IPS DF 4.7 (cell line): Measurements from ENCODE around the gene COL4A1.

Experiments used
- DNase-seq: peaks from one replicate; pipeline ENCODE4 v3.0.0-alpha.2; 2013; ENCODE audit warnings: low spot score; ENCODE audit errors: extremely low read depth

COL4A1 gene

GRCh38 chr13:110341445-110342244 lies 34.7 kb upstream of the COL4A1 start:
- no peak for DNase-seq

GRCh38 chr13:110340812-110341444 lies 34.0 kb upstream of the COL4A1 start:
- DNase-seq = no peak

- no peak for DNase-seq
These were observed 33.1 kb upstream of the COL4A1 start for GRCh38 chr13:110339975-110340550.

- no peak for DNase-seq
These were observed 32.3 kb upstream of the COL4A1 start for GRCh38 chr13:110339263-110339662.

- no peak for DNase-seq
These were observed 31.6 kb upstream of the COL4A1 start for GRCh38 chr13:110338441-110339101.

GRCh38 chr13:110337247-110337646 lies 30.3 kb upstream of the COL4A1 start:
- no peak for DNase-seq

- no peak for DNase-seq
These were observed 29.7 kb upstream of the COL4A1 start for GRCh38 chr13:110336681-110337080.

GRCh38 chr13:110336108-110336507 lies 29.2 kb upstream of the COL4A1 start:
- DNase-seq = no peak

- DNase-seq = no peak
These were observed 28.0 kb upstream of the COL4A1 start for GRCh38 chr13:110334841-110335490.

- no peak for DNase-seq
These were observed 27.3 kb upstream of the COL4A1 start for GRCh38 chr13:110334256-110334655.

GRCh38 chr13:110333837-110334236 lies 26.9 kb upstream of the COL4A1 start:
- DNase-seq = no peak

GRCh38 chr13:110332750-110333149 lies 25.8 kb upstream of the COL4A1 start:
- no peak for DNase-seq

GRCh38 chr13:110331362-110331761 lies 24.4 kb upstream of the COL4A1 start:
- no peak for DNase-seq

- no peak for DNase-seq
These were observed 23.6 kb upstream of the COL4A1 start for GRCh38 chr13:110330491-110331011.

GRCh38 chr13:110329798-110330461 lies 23.0 kb upstream of the COL4A1 start:
- no peak for DNase-seq

- DNase-seq = no peak
These were observed 22.3 kb upstream of the COL4A1 start for GRCh38 chr13:110329258-110329657.

- no peak for DNase-seq
These were observed 21.6 kb upstream of the COL4A1 start for GRCh38 chr13:110328573-110328972.

GRCh38 chr13:110327051-110327721 lies 20.2 kb upstream of the COL4A1 start:
- DNase-seq = no peak

GRCh38 chr13:110326263-110326904 lies 19.4 kb upstream of the COL4A1 start:
- DNase-seq = no peak
